ENCODE measurements around the gene TSPAN6. TPM values are rescaled to one million over a fixed set of nuclear protein-coding genes. Genes with fewer than 3 reads are reported as not detected.

The TSPAN6 gene
- total RNA-seq, 1 experiment from 2014 or later: 40.2 TPM

- POLR2A ChIA-PET (ENCODE audit: low non-redundant PET): no interaction called here
- H3K27ac ChIP-seq (ENCODE audit: low read depth, low read length, poor library complexity, severe bottlenecking): no peak overlapping the region
- no peaks in the 10 kb centered on the region for H3K9me3 ChIP-seq (ENCODE audit: low read depth, low read length, poor library complexity, severe bottlenecking)
- CTCF ChIA-PET: no interaction called here
- TF ChIP-seq EZH2 (IDR thresholded peaks at IDR 0.05; ENCODE audit: borderline replicate concordance, low read depth, low read length, poor library complexity, severe bottlenecking): no peak
- TF ChIP-seq, protein P1, sequence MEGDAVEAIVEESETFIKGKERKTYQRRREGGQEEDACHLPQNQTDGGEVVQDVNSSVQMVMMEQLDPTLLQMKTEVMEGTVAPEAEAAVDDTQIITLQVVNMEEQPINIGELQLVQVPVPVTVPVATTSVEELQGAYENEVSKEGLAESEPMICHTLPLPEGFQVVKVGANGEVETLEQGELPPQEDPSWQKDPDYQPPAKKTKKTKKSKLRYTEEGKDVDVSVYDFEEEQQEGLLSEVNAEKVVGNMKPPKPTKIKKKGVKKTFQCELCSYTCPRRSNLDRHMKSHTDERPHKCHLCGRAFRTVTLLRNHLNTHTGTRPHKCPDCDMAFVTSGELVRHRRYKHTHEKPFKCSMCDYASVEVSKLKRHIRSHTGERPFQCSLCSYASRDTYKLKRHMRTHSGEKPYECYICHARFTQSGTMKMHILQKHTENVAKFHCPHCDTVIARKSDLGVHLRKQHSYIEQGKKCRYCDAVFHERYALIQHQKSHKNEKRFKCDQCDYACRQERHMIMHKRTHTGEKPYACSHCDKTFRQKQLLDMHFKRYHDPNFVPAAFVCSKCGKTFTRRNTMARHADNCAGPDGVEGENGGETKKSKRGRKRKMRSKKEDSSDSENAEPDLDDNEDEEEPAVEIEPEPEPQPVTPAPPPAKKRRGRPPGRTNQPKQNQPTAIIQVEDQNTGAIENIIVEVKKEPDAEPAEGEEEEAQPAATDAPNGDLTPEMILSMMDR (conservative IDR thresholded peaks at IDR 0.05; ENCODE audit: low read depth, low read length): no peak
- no peak overlapping the region for H3K4me3 ChIP-seq (ENCODE audit: low read depth, low read length, poor library complexity, severe bottlenecking)
- H3K36me3 ChIP-seq (ENCODE audit: insufficient read depth, low read length, poor library complexity, severe bottlenecking): no peaks in the 10 kb centered on the region
- intact Hi-C loops (cut with micrococcal nuclease; ENCODE audit: unreplicated experiment): no loop called here
- BruUV-seq (replicated peaks): no TSS peak
- no peaks in the 10 kb centered on the region for H3K27me3 ChIP-seq (replicated peaks; ENCODE audit: insufficient read depth, low read depth, low read length, poor library complexity)
- DNase-seq (ENCODE audit: low spot score): no peak
- no peaks in the 10 kb centered on the region for H3K4me1 ChIP-seq (ENCODE audit: insufficient read depth, low read length, poor library complexity, severe bottlenecking)
These were observed 41.1 kb upstream of the TSPAN6 start for GRCh38 chrX:100677611-100678181.

GRCh38 chrX:100674705-100675104 lies 38.1 kb upstream of the TSPAN6 start:
- intact Hi-C loops (cut with micrococcal nuclease; ENCODE audit: unreplicated experiment): loop anchor here (5.0 kb wide), 1 partner anchor 613 kb away; no protein-coding TSS in a partner anchor
- TF ChIP-seq, protein P1 (conservative IDR thresholded peaks at IDR 0.05; ENCODE audit: low read depth, low read length): no peak

DNA sequence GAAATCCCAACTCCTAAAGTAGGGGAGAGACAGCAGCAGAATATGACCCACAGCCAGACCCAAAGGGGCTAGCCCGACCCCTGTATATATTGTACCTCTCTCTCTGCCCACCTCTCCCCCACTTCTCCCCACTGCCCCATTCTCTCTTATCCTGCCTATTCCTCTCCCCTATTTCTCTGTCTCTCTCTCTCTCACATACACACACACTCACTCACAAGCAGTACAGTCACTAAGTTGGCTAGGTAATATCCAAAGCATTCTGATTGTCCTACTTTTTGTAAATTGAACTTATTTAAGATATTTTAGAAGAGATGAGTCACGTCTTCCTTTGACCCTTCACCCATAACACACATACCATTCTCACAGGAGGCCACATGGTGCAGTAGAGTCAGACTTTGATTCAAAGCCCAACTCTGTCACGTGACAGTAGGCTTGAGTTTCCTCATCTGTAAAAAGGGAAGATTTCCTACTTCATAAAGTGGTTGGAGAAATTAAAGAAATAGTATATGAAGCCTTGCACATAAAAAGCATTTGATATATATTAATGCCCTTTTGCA lies 36.9 kb upstream of the TSPAN6 start:
- TF ChIP-seq, protein P1 (conservative IDR thresholded peaks at IDR 0.05; ENCODE audit: low read depth, low read length): no peak
- TF ChIP-seq EZH2 (IDR thresholded peaks at IDR 0.05; ENCODE audit: borderline replicate concordance, low read depth, low read length, poor library complexity, severe bottlenecking): no peak
- no peaks in the 10 kb centered on the region for H3K4me1 ChIP-seq (ENCODE audit: insufficient read depth, low read length, poor library complexity, severe bottlenecking)
- H3K27ac ChIP-seq (ENCODE audit: low read depth, low read length, poor library complexity, severe bottlenecking): no peak overlapping the region
- H3K27me3 ChIP-seq (replicated peaks; ENCODE audit: insufficient read depth, low read depth, low read length, poor library complexity): no peaks in the 10 kb centered on the region
- intact Hi-C loops (cut with micrococcal nuclease; ENCODE audit: unreplicated experiment): loop anchor here (5.0 kb wide), 1 partner anchor 614 kb away; no protein-coding TSS in a partner anchor
- H3K36me3 ChIP-seq (ENCODE audit: insufficient read depth, low read length, poor library complexity, severe bottlenecking): no peaks in the 10 kb centered on the region
- H3K9me3 ChIP-seq (ENCODE audit: low read depth, low read length, poor library complexity, severe bottlenecking): no peaks in the 10 kb centered on the region
- DNase-seq (ENCODE audit: low spot score): no peak
- no peak overlapping the region for H3K4me3 ChIP-seq (ENCODE audit: low read depth, low read length, poor library complexity, severe bottlenecking)
- CTCF ChIA-PET: interaction anchor here (1.6 kb wide), 1 partner anchor 95 kb away, joined by 4 read pairs; no protein-coding TSS in a partner anchor
- POLR2A ChIA-PET (ENCODE audit: low non-redundant PET): no interaction called here
- no TSS peak for BruUV-seq (replicated peaks)

More at GRCh38 chrX:100674705-100675104, 38.1 kb upstream of the TSPAN6 start:
- Histone ChIP-seq H3K9me3 (ENCODE audit: low read depth, low read length, poor library complexity, severe bottlenecking) (no peaks in the 10 kb centered on the region), H3K4me3 (ENCODE audit: low read depth, low read length, poor library complexity, severe bottlenecking) (no peak overlapping the region), H3K36me3 (ENCODE audit: insufficient read depth, low read length, poor library complexity, severe bottlenecking) (no peaks in the 10 kb centered on the region), H3K4me1 (ENCODE audit: insufficient read depth, low read length, poor library complexity, severe bottlenecking) (no peaks in the 10 kb centered on the region), H3K27me3 (replicated peaks; ENCODE audit: insufficient read depth, low read depth, low read length, poor library complexity) (no peaks in the 10 kb centered on the region), H3K27ac (ENCODE audit: low read depth, low read length, poor library complexity, severe bottlenecking) (no peak overlapping the region)
- ChIA-PET CTCF (interaction anchor here (1.6 kb wide), 1 partner anchor 94 kb away, joined by 4 read pairs; no protein-coding TSS in a partner anchor), POLR2A (ENCODE audit: low non-redundant PET) (no interaction called here)
- DNase-seq (ENCODE audit: low spot score): no peak
- no TSS peak for BruUV-seq (replicated peaks)

Measured in A673 (cell line).